ENCODE results near the gene MIS18A. TPM values are rescaled to one million over a fixed set of nuclear protein-coding genes. Genes with fewer than 3 reads are reported as not detected.

Gene MIS18A
- total and polyA plus RNA-seq, 2 experiments from 2014 or later: 46.1 to 133 TPM

GRCh38 chr21:32302560-32302959 lies 23.7 kb upstream of the MIS18A start:
- no peak for ATAC-seq
- no peaks in the 10 kb centered on the region for H3K79me2 ChIP-seq (replicated peaks; ENCODE audit: insufficient read depth)

More at GRCh38 chr21:32302560-32302959, 23.7 kb upstream of the MIS18A start:
- Histone ChIP-seq H3K4me2 (no peak overlapping the region), H3K27me3 (ENCODE audit: insufficient read depth) (no peaks in the 10 kb centered on the region), H3F3A (replicated peaks; ENCODE audit: low read depth) (peaks cover 12% of the 10 kb centered on the region; the same call in 1 of the 2 replicates), H3K4me3 (no peak overlapping the region), H2AFZ (no peak overlapping the region), H4K20me1 (replicated peaks; ENCODE audit: insufficient read depth) (peaks cover 3% of the 10 kb centered on the region), H3K9me2 (ENCODE audit: insufficient read depth) (0 out of 2 replicates have a peak, but pooled peaks cover 2% of the 10 kb centered on the region), H3K36me3 (ENCODE audit: insufficient read depth) (no peaks in the 10 kb centered on the region), H3K27ac (ENCODE audit: low read depth) (no peak overlapping the region), H3K4me1 (ENCODE audit: insufficient read depth) (peaks cover 7% of the 10 kb centered on the region; the same call in 1 of the 2 replicates)
- Mint-ChIP-seq H3K27ac (no peak overlapping the region), H3K9me3 (no peaks in the 10 kb centered on the region), H3K4me3 (no peak overlapping the region), H3K36me3 (ENCODE audit: low read depth) (peaks cover 12% of the 10 kb centered on the region), H3K4me1 (peaks cover 13% of the 10 kb centered on the region), H3K27me3 (ENCODE audit: insufficient read depth, low read depth, poor library complexity) (peaks cover 7% of the 10 kb centered on the region)
- no peak for DNase-seq (ENCODE audit: low spot score)
- TF ChIP-seq ETS1 (IDR thresholded peaks at IDR 0.05) (no peak), CREB1 (CRISPR knock-in tag; IDR thresholded peaks at IDR 0.05; ENCODE audit: low read depth) (no peak), REST (IDR thresholded peaks at IDR 0.05; ENCODE audit: unreplicated experiment) (no peak), ZNF331 (CRISPR knock-in tag; IDR thresholded peaks at IDR 0.05; ENCODE audit: low read depth) (no peak), POLR2AphosphoS5 (IDR thresholded peaks at IDR 0.05; ENCODE audit: low read depth) (no peak), EZH2phosphoT487 (IDR thresholded peaks at IDR 0.05; ENCODE audit: unreplicated experiment) (no peak), EZH2 (IDR thresholded peaks at IDR 0.05; ENCODE audit: low read depth, unreplicated experiment) (no peak), ZNF114 (CRISPR knock-in tag; IDR thresholded peaks at IDR 0.05) (no peak)
- TF ChIP-seq, protein P1, sequence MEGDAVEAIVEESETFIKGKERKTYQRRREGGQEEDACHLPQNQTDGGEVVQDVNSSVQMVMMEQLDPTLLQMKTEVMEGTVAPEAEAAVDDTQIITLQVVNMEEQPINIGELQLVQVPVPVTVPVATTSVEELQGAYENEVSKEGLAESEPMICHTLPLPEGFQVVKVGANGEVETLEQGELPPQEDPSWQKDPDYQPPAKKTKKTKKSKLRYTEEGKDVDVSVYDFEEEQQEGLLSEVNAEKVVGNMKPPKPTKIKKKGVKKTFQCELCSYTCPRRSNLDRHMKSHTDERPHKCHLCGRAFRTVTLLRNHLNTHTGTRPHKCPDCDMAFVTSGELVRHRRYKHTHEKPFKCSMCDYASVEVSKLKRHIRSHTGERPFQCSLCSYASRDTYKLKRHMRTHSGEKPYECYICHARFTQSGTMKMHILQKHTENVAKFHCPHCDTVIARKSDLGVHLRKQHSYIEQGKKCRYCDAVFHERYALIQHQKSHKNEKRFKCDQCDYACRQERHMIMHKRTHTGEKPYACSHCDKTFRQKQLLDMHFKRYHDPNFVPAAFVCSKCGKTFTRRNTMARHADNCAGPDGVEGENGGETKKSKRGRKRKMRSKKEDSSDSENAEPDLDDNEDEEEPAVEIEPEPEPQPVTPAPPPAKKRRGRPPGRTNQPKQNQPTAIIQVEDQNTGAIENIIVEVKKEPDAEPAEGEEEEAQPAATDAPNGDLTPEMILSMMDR (conservative IDR thresholded peaks at IDR 0.05; ENCODE audit: low read depth in 2 of 2): no peak
- TF ChIP-seq, protein P2, sequence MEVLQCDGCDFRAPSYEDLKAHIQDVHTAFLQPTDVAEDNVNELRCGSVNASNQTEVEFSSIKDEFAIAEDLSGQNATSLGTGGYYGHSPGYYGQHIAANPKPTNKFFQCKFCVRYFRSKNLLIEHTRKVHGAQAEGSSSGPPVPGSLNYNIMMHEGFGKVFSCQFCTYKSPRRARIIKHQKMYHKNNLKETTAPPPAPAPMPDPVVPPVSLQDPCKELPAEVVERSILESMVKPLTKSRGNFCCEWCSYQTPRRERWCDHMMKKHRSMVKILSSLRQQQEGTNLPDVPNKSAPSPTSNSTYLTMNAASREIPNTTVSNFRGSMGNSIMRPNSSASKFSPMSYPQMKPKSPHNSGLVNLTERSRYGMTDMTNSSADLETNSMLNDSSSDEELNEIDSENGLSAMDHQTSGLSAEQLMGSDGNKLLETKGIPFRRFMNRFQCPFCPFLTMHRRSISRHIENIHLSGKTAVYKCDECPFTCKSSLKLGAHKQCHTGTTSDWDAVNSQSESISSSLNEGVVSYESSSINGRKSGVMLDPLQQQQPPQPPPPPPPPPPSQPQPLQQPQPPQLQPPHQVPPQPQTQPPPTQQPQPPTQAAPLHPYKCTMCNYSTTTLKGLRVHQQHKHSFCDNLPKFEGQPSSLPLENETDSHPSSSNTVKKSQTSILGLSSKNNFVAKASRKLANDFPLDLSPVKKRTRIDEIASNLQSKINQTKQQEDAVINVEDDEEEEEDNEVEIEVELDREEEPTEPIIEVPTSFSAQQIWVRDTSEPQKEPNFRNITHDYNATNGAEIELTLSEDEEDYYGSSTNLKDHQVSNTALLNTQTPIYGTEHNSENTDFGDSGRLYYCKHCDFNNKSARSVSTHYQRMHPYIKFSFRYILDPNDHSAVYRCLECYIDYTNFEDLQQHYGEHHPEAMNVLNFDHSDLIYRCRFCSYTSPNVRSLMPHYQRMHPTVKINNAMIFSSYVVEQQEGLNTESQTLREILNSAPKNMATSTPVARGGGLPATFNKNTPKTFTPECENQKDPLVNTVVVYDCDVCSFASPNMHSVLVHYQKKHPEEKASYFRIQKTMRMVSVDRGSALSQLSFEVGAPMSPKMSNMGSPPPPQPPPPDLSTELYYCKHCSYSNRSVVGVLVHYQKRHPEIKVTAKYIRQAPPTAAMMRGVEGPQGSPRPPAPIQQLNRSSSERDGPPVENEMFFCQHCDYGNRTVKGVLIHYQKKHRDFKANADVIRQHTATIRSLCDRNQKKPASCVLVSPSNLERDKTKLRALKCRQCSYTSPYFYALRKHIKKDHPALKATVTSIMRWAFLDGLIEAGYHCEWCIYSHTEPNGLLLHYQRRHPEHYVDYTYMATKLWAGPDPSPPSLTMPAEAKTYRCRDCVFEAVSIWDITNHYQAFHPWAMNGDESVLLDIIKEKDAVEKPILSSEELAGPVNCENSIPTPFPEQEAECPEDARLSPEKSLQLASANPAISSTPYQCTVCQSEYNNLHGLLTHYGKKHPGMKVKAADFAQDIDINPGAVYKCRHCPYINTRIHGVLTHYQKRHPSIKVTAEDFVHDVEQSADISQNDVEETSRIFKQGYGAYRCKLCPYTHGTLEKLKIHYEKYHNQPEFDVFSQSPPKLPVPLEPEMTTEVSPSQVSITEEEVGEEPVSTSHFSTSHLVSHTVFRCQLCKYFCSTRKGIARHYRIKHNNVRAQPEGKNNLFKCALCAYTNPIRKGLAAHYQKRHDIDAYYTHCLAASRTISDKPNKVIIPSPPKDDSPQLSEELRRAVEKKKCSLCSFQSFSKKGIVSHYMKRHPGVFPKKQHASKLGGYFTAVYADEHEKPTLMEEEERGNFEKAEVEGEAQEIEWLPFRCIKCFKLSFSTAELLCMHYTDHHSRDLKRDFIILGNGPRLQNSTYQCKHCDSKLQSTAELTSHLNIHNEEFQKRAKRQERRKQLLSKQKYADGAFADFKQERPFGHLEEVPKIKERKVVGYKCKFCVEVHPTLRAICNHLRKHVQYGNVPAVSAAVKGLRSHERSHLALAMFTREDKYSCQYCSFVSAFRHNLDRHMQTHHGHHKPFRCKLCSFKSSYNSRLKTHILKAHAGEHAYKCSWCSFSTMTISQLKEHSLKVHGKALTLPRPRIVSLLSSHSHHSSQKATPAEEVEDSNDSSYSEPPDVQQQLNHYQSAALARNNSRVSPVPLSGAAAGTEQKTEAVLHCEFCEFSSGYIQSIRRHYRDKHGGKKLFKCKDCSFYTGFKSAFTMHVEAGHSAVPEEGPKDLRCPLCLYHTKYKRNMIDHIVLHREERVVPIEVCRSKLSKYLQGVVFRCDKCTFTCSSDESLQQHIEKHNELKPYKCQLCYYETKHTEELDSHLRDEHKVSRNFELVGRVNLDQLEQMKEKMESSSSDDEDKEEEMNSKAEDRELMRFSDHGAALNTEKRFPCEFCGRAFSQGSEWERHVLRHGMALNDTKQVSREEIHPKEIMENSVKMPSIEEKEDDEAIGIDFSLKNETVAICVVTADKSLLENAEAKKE (CRISPR knock-in tag; IDR thresholded peaks at IDR 0.05): no peak
